ENCODE measurements around the gene TSPAN10. TPM values are rescaled to one million over a fixed set of nuclear protein-coding genes. Genes with fewer than 3 reads are reported as not detected.
A peak's percentile ranks its signal among the peaks of the same experiment; 100 is the strongest.

TSPAN10 gene
- total and polyA plus RNA-seq, 2 of the 13 experiments (the other 11 are each of a cell fraction or from before 2014, with no cell fraction given), result 0.54 to 0.75 TPM

DNA sequence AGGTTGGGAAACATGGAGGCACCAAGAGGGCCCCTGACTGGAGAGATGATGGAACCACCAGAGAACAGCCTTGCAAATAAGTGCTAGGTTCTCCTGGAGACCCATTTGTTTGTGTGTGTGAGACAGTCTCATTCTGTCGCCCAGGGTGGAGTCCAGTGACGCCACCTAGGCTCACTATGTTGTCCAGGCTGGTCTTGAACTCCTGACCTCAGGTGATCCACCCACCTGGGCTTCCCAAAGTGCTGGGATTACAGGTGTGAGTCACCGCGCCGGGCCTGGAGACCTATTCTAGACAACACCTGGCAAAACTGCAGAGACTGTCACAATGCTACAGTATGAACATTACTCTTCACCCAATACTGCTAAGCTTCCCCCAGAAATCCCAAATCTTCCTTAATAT lies 1.6 kb upstream of the TSPAN10 start:
- ATAC-seq, result no peak
- Histone ChIP-seq H3K27ac (ENCODE audit: extremely low read length, insufficient read depth, low read length) (peak overlapping the region; percentile 87), H3K4me3 (replicated peaks in 1 of 3; ENCODE audit: insufficient read depth in 1 of 3, low read depth in 2 of 3, low read length in 3 of 3) (peak overlapping the region; percentile 73 to 89 (median 80)), H3K9me3 (ENCODE audit: low read length) (no peaks in the 10 kb centered on the region), H2AFZ (ENCODE audit: low read length) (no peak overlapping the region), H3K36me3 (replicated peaks in 1 of 2; ENCODE audit: control insufficient read depth in 1 of 2, insufficient read depth in 2 of 2, low read length in 2 of 2) (peaks cover 3 to 6% of the 10 kb centered on the region in 2 experiments; a peak in 3 of 5 replicates), H3K4me2 (ENCODE audit: low read depth, low read length) (peak overlapping the region; percentile 95), H3K9ac (ENCODE audit: insufficient read depth, low read depth, low read length) (peak overlapping the region; percentile 92), H4K20me1 (ENCODE audit: insufficient read depth, low read length) (peaks cover 19% of the 10 kb centered on the region), H3K4me1 (ENCODE audit: insufficient read depth, low read length) (peaks cover 36% of the 10 kb centered on the region), H3K79me2 (ENCODE audit: insufficient read depth, low read length) (peaks cover 38% of the 10 kb centered on the region), H3K27me3 (ENCODE audit: control insufficient read depth in 1 of 2, insufficient read depth in 2 of 2, low read length in 2 of 2) (no peaks in the 10 kb centered on the region; a peak in 1 of 5 replicates)
- DNase-seq (ENCODE audit: low spot score), result no peak
- FAIRE-seq, result no peak
- 73% methylated on average over 5 of the region's 5 CpGs for WGBS (ENCODE audit: low lambda C conversion rate)
- intact Hi-C loops (cut with micrococcal nuclease; ENCODE audit: unreplicated experiment), result no loop called here
- in situ Hi-C loops (cut with HindIII; ENCODE audit: extremely low pct_ligation_motif_present, low pct_unique_long_range_greater_than_20kb), result no loop called here
- TSS peak; percentile 76 for BruUV-seq (replicated peaks)
- CTCF ChIA-PET (ENCODE audit: low intra/inter-chr PET ratio, low total read pairs), result no interaction called here
- POLR2A ChIA-PET, result interaction anchor here (1.0 to 2.3 kb wide), 5 partner anchors 10 to 31 kb away, joined by 4 to 15 read pairs (median 4); partner anchors contain the start of genes CCDC137 and OXLD1
- no peak for TF ChIP-seq PCBP2 (optimal IDR thresholded peaks at IDR 0.05; ENCODE audit: low read depth, low read length, poor library complexity, severe bottlenecking)
- TF ChIP-seq, protein P1, sequence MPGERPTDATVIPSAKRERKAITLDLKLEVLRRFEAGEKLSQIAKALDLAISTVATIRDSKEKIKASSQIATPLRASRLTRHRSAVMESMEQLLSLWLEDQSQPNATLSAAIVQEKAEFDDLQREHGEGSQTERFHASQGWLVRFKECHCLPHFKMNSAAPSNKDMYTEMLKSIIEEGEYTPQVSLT (CRISPR knock-in tag; IDR thresholded peaks at IDR 0.05; ENCODE audit: borderline replicate concordance, low read depth), result 0 out of 2 replicates have a peak, but pooled peaks have one; percentile 4
- TF ChIP-seq ELF3 (CRISPR knock-in tag; IDR thresholded peaks at IDR 0.05), result no peak
- TF ChIP-seq, protein P2, sequence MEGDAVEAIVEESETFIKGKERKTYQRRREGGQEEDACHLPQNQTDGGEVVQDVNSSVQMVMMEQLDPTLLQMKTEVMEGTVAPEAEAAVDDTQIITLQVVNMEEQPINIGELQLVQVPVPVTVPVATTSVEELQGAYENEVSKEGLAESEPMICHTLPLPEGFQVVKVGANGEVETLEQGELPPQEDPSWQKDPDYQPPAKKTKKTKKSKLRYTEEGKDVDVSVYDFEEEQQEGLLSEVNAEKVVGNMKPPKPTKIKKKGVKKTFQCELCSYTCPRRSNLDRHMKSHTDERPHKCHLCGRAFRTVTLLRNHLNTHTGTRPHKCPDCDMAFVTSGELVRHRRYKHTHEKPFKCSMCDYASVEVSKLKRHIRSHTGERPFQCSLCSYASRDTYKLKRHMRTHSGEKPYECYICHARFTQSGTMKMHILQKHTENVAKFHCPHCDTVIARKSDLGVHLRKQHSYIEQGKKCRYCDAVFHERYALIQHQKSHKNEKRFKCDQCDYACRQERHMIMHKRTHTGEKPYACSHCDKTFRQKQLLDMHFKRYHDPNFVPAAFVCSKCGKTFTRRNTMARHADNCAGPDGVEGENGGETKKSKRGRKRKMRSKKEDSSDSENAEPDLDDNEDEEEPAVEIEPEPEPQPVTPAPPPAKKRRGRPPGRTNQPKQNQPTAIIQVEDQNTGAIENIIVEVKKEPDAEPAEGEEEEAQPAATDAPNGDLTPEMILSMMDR (CRISPR knock-in tag; IDR thresholded peaks at IDR 0.05), result no peak
- TF ChIP-seq, protein P3, sequence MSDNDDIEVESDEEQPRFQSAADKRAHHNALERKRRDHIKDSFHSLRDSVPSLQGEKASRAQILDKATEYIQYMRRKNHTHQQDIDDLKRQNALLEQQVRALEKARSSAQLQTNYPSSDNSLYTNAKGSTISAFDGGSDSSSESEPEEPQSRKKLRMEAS (IDR thresholded peaks at IDR 0.05), result no peak
- TF ChIP-seq HNF4A (CRISPR knock-in tag; IDR thresholded peaks at IDR 0.05), result no peak
- TF ChIP-seq, protein P4, sequence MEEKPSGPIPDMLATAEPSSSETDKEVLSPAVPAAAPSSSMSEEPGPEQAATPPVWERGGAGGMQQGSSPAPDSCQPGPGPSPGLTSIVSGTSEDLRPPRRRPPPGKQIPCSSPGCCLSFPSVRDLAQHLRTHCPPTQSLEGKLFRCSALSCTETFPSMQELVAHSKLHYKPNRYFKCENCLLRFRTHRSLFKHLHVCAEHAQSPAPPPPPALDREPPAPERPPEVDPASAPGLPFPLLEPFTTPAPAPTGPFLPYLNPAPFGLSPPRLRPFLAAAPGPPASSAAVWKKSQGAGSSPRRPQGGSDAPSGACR (CRISPR knock-in tag; IDR thresholded peaks at IDR 0.05), result 0 out of 2 replicates have a peak, but pooled peaks have one; percentile 47
- TF ChIP-seq SAP130 (CRISPR knock-in tag; IDR thresholded peaks at IDR 0.05; ENCODE audit: low read depth), result no peak
- no peak for TF ChIP-seq ZNF660 (CRISPR knock-in tag; IDR thresholded peaks at IDR 0.05; ENCODE audit: borderline replicate concordance, low read depth)
- TF ChIP-seq, protein P5, sequence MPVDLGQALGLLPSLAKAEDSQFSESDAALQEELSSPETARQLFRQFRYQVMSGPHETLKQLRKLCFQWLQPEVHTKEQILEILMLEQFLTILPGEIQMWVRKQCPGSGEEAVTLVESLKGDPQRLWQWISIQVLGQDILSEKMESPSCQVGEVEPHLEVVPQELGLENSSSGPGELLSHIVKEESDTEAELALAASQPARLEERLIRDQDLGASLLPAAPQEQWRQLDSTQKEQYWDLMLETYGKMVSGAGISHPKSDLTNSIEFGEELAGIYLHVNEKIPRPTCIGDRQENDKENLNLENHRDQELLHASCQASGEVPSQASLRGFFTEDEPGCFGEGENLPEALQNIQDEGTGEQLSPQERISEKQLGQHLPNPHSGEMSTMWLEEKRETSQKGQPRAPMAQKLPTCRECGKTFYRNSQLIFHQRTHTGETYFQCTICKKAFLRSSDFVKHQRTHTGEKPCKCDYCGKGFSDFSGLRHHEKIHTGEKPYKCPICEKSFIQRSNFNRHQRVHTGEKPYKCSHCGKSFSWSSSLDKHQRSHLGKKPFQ (CRISPR knock-in tag; IDR thresholded peaks at IDR 0.05; ENCODE audit: insufficient replicate concordance), result peak; percentile 6
- TF ChIP-seq CENPT (CRISPR knock-in tag; IDR thresholded peaks at IDR 0.05; ENCODE audit: low read depth), result no peak
- TF ChIP-seq ZNF83 (CRISPR knock-in tag; IDR thresholded peaks at IDR 0.05; ENCODE audit: borderline replicate concordance), result no peak
- TF ChIP-seq TAF1 (CRISPR knock-in tag; IDR thresholded peaks at IDR 0.05), result no peak
- TF ChIP-seq SOX6 (IDR thresholded peaks at IDR 0.05), result no peak
- TF ChIP-seq SOX6 (CRISPR knock-in tag; IDR thresholded peaks at IDR 0.05), result no peak
- no peak for TF ChIP-seq TEAD2 (CRISPR knock-in tag; IDR thresholded peaks at IDR 0.05)
- no peak for TF ChIP-seq YEATS2 (CRISPR knock-in tag; IDR thresholded peaks at IDR 0.05; ENCODE audit: borderline replicate concordance)
- TF ChIP-seq, protein P6, sequence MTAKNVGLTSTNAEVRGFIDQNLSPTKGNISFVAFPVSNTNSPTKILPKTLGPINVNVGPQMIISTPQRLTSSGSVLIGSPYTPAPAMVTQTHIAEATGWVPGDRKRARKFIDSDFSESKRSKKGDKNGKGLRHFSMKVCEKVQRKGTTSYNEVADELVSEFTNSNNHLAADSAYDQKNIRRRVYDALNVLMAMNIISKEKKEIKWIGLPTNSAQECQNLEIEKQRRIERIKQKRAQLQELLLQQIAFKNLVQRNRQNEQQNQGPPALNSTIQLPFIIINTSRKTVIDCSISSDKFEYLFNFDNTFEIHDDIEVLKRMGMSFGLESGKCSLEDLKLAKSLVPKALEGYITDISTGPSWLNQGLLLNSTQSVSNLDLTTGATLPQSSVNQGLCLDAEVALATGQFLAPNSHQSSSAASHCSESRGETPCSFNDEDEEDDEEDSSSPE (CRISPR knock-in tag; IDR thresholded peaks at IDR 0.05), result no peak

Data from HepG2 (cell line).